HEK293T (cell line): ENCODE results near the gene TIPARP.

Experiments
- CTCF ChIA-PET: fragments of 350-600 bp; formaldehyde crosslinking; extraction: SDS; loops from one replicate; lab custom pipeline; 2021; ENCODE audit warnings: antibody characterized with exemption, inconsistent platforms; lab: Yijun Ruan, JAX
- POLR2A ChIA-PET: fragments of 350-600 bp; formaldehyde crosslinking; extraction: SDS; loops from one replicate; lab custom pipeline; 2020; ENCODE audit warnings: antibody characterized with exemption, inconsistent platforms; lab: Yijun Ruan, JAX
- DNase-seq: peaks from one replicate; pipeline ENCODE4 v3.0.0; 2012; ENCODE audit warnings: mixed read lengths; ENCODE audit errors: extremely low spot score
- ARNT ChIP-seq: fragments of 450-650 bp; IDR thresholded peaks from 2 replicates; pipeline ENCODE4 v1.6.1; 2017; ENCODE audit warnings: mild to moderate bottlenecking
- BHLHE40 ChIP-seq: fragments of 450-650 bp; IDR thresholded peaks from 2 replicates; pipeline ENCODE4 v1.6.1; 2016; ENCODE audit warnings: mild to moderate bottlenecking, moderate library complexity, borderline replicate concordance
- CTBP1 ChIP-seq: fragments of 450-650 bp; IDR thresholded peaks from 2 replicates; pipeline ENCODE4 v1.6.1; 2016; ENCODE audit warnings: borderline replicate concordance
- ELF4 ChIP-seq: fragments of 450-650 bp; IDR thresholded peaks from 2 replicates; pipeline ENCODE4 v1.6.1; 2017; ENCODE audit warnings: antibody characterized with exemption
- FOXA1 ChIP-seq: fragments of 450-650 bp; IDR thresholded peaks from 2 replicates; pipeline ENCODE4 v1.6.1; 2016; ENCODE audit warnings: mild to moderate bottlenecking
- FOXK2 ChIP-seq: fragments of 450-650 bp; IDR thresholded peaks from 2 replicates; pipeline ENCODE4 v1.6.1; 2016; ENCODE audit warnings: mild to moderate bottlenecking
- FOXM1 ChIP-seq: fragments of 450-650 bp; IDR thresholded peaks from 2 replicates; pipeline ENCODE4 v1.6.1; 2017; ENCODE audit warnings: mild to moderate bottlenecking, borderline replicate concordance
- HDGF ChIP-seq: fragments of 450-650 bp; IDR thresholded peaks from 2 replicates; pipeline ENCODE4 v1.6.1; 2017; ENCODE audit warnings: antibody characterized with exemption, borderline replicate concordance
- L3MBTL2 ChIP-seq: fragments of 450-650 bp; conservative IDR thresholded peaks from 2 replicates; pipeline ENCODE4 v1.6.1; 2016; ENCODE audit warnings: mild to moderate bottlenecking
- LEF1 ChIP-seq: fragments of 450-650 bp; IDR thresholded peaks from 2 replicates; pipeline ENCODE4 v1.6.1; 2017; ENCODE audit warnings: mild to moderate bottlenecking, borderline replicate concordance
- NFRKB ChIP-seq: fragments of 450-650 bp; IDR thresholded peaks from 2 replicates; pipeline ENCODE4 v1.6.1; 2016; ENCODE audit warnings: mild to moderate bottlenecking, moderate library complexity
- PKNOX1 ChIP-seq: fragments of 450-650 bp; IDR thresholded peaks from 2 replicates; pipeline ENCODE4 v1.6.1; 2016
- SP1 ChIP-seq: fragments of 450-650 bp; IDR thresholded peaks from 2 replicates; pipeline ENCODE4 v1.6.1; 2017
- SUZ12 ChIP-seq: fragments of 450-650 bp; IDR thresholded peaks from 2 replicates; pipeline ENCODE4 v1.6.1; 2016; ENCODE audit warnings: mild to moderate bottlenecking
- TARDBP ChIP-seq: fragments of 450-650 bp; IDR thresholded peaks from 2 replicates; pipeline ENCODE4 v1.6.1; 2016
- ZNF384 ChIP-seq: fragments of 450-650 bp; IDR thresholded peaks from 2 replicates; pipeline ENCODE4 v1.6.1; 2016

The TIPARP gene

GRCh38 chr3:156687023-156687422 is 12.6 kb downstream of the TIPARP start:
- no peak for DNase-seq
- TF ChIP-seq CTBP1 (no peak), L3MBTL2 (no peak), ARNT (no peak), FOXK2 (no peak), TARDBP (no peak)
- ChIA-PET CTCF (interaction anchor here (1.2 to 1.4 kb wide), 2 partner anchors 11 to 14 kb away, joined by 3 to 4 read pairs; no protein-coding TSS in a partner anchor), POLR2A (no interaction called here)

- ChIA-PET CTCF (interaction anchor here (0.5 kb wide), 1 partner anchor 17 kb away, joined by 3 read pairs; no protein-coding TSS in a partner anchor), POLR2A (interaction anchor here (1.1 kb wide), 1 partner anchor 128 kb away, joined by 4 read pairs; no protein-coding TSS in a partner anchor)
- DNase-seq: no peak
- TF ChIP-seq PKNOX1: no peak
- TF ChIP-seq FOXK2: no peak
- no peak for TF ChIP-seq SP1
- TF ChIP-seq ELF4: no peak
- TF ChIP-seq CTBP1: no peak
- TF ChIP-seq HDGF: no peak
- no peak for TF ChIP-seq BHLHE40
- no peak for TF ChIP-seq FOXA1
- no peak for TF ChIP-seq FOXM1
- TF ChIP-seq TARDBP: no peak
- TF ChIP-seq ZNF384: no peak
- no peak for TF ChIP-seq ARNT
Observed at GRCh38 chr3:156688632-156689452, 14.5 kb downstream of the TIPARP start.

GRCh38 chr3:156689608-156690007 is 15.2 kb downstream of the TIPARP start:
- TF ChIP-seq LEF1: no peak
- TF ChIP-seq SUZ12: no peak
- TF ChIP-seq FOXK2: no peak
- ChIA-PET POLR2A (no interaction called here), CTCF (interaction anchor here (0.7 kb wide), 1 partner anchor 74 kb away, joined by 3 read pairs; no protein-coding TSS in a partner anchor)
- DNase-seq: no peak

- ChIA-PET POLR2A (no interaction called here), CTCF (no interaction called here)
- TF ChIP-seq ARNT (no peak), NFRKB (no peak), L3MBTL2 (no peak), BHLHE40 (no peak), TARDBP (no peak), FOXM1 (no peak), LEF1 (no peak), HDGF (no peak), SUZ12 (no peak), PKNOX1 (no peak), ELF4 (no peak), CTBP1 (no peak), ZNF384 (no peak)
Observed at GRCh38 chr3:156691920-156692319, 17.5 kb downstream of the TIPARP start.

GRCh38 chr3:156693166-156693565 is 18.8 kb downstream of the TIPARP start:
- no peak for DNase-seq
- CTCF ChIA-PET: no interaction called here
- POLR2A ChIA-PET: no interaction called here
- TF ChIP-seq FOXM1: no peak
- TF ChIP-seq ARNT: no peak

More at GRCh38 chr3:156691920-156692319, 17.5 kb downstream of the TIPARP start:
- DNase-seq: no peak

- DNase-seq: no peak
- POLR2A ChIA-PET: no interaction called here
- CTCF ChIA-PET: no interaction called here
- TF ChIP-seq FOXM1 (no peak), SUZ12 (no peak), TARDBP (no peak), L3MBTL2 (no peak), SP1 (no peak), BHLHE40 (no peak), ZNF384 (no peak), FOXA1 (no peak), NFRKB (no peak)
Observed at GRCh38 chr3:156694536-156694935, 20.1 kb downstream of the TIPARP start.

- no peak for DNase-seq
- ChIA-PET POLR2A (no interaction called here), CTCF (no interaction called here)
- TF ChIP-seq L3MBTL2: no peak
- TF ChIP-seq CTBP1: no peak
Observed at GRCh38 chr3:156702367-156702766, 28.0 kb downstream of the TIPARP start.
